Right atrium auricular region (tissue), 2 donors: Measurements from ENCODE around the gene ELMO1. TPM values are rescaled to one million over a fixed set of nuclear protein-coding genes. Genes with fewer than 3 reads are reported as not detected.

Source experiments
- DNase-seq: peaks from one replicate; pipeline ENCODE4 v3.0.0-alpha.2; 2019; ENCODE audit warnings: low spot score
- H3K27ac ChIP-seq, 2 donors: fragments of 200-600 bp; sonication (generic); 1 replicate in 1 of 2; 2 replicates in 1 of 2; pipeline ENCODE4 v1.5.1; 2016 to 2019
- H3K27me3 ChIP-seq, 2 donors: fragments of 200-600 bp; sonication (generic); one replicate each; pipeline versions ENCODE4 v1.5.1 to v1.6.0; 2017 to 2019
- H3K36me3 ChIP-seq: fragments of 200-600 bp; sonication (generic); one replicate; pipeline ENCODE4 v1.5.1; 2016
- H3K4me1 ChIP-seq, 2 donors: fragments of 200-600 bp; sonication (generic); one replicate each; pipeline versions ENCODE4 v1.5.1 to v1.6.0; 2017 to 2019
- H3K4me3 ChIP-seq, 2 donors: fragments of 200-600 bp; sonication (generic); 1 replicate in 1 of 2; 2 replicates in 1 of 2; pipeline ENCODE4 v1.5.1; 2017 to 2019; ENCODE audit warnings: mild to moderate bottlenecking in 1 of 2, moderate library complexity in 1 of 2
- H3K9me3 ChIP-seq, 2 donors: fragments of 200-600 bp; sonication (generic); one replicate each; pipeline ENCODE4 v1.5.1; 2019
- total RNA-seq, 2 donors: library from RNA; depleted of rRNA; stranded (reverse); fragments of >200 nt; gene quantifications; one replicate each; pipeline ENCODE4 v1.1.0, GENCODE V29; 2016
- TF ChIP-seq, protein P1 (sequence below), 2 donors: fragments of 200-600 bp; sonication (generic); IDR thresholded peaks; one replicate each; pipeline ENCODE4 v1.5.1; 2019; ENCODE audit warnings: antibody characterized with exemption in 2 of 2

The ELMO1 gene
- total RNA-seq, 2 donors from 2014 or later: 24.4 to 45.1 TPM

DNA sequence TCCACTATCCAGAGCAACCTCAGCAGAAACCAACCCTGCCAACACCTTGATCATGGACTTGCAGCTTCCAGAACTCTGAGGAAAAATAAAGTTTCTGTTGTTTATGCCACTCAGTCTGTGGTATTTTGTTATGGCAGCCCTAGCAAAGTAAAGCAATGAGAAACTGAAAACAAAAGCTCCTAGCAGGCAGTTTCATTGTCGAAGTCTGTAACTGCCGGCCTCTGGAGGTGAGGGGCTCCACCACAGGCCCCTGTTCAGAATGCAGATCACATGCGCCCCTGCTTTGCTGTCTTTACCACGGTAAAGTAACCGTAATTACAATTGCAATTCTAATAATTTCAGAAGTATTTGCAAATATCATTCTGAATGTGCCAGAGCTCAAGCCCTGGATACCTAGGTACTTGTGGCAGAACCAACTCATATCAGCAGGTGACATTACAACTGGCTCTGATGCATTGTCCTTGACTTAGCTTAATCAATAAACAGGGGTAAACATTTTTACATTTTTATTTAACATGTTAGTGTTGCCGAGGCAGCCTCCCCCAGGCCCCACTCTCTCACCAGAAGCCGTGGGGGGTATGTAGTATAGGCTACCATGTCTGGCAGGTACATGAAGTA is 193.2 kb downstream of the ELMO1 start:
- peaks cover 0 to 3% of the 10 kb centered on the region in 2 donors for H3K4me1 ChIP-seq
- H3K27ac ChIP-seq: no peak overlapping the region
- H3K27me3 ChIP-seq: no peaks in the 10 kb centered on the region
- no peak for DNase-seq
- H3K36me3 ChIP-seq: no peaks in the 10 kb centered on the region
- H3K9me3 ChIP-seq: no peaks in the 10 kb centered on the region
- no peak overlapping the region for H3K4me3 ChIP-seq
- TF ChIP-seq, protein P1, sequence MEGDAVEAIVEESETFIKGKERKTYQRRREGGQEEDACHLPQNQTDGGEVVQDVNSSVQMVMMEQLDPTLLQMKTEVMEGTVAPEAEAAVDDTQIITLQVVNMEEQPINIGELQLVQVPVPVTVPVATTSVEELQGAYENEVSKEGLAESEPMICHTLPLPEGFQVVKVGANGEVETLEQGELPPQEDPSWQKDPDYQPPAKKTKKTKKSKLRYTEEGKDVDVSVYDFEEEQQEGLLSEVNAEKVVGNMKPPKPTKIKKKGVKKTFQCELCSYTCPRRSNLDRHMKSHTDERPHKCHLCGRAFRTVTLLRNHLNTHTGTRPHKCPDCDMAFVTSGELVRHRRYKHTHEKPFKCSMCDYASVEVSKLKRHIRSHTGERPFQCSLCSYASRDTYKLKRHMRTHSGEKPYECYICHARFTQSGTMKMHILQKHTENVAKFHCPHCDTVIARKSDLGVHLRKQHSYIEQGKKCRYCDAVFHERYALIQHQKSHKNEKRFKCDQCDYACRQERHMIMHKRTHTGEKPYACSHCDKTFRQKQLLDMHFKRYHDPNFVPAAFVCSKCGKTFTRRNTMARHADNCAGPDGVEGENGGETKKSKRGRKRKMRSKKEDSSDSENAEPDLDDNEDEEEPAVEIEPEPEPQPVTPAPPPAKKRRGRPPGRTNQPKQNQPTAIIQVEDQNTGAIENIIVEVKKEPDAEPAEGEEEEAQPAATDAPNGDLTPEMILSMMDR (IDR thresholded peaks at IDR 0.05): no peak

DNA sequence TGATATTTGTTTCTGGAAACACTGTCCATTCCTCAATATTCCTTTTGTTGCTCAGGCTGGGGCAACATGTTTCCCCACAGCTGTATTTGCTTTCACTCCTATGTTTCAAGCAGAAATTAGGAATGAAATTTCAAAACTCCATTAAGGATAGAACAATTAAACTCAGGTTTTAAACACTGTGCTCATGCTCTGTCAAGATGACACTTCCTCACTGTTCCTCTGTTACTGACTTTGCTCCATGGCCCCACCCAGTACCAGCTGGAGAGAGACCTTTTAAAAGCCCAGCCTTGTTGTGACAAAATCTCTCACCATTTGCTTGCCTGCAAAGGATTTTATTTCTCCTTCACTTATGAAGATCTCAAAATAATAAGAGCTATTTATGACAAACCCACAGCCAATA is 197.4 kb downstream of the ELMO1 start:
- TF ChIP-seq, protein P1 (IDR thresholded peaks at IDR 0.05): no peak
- no peak for DNase-seq
- Histone ChIP-seq H3K9me3 (no peaks in the 10 kb centered on the region), H3K27me3 (no peaks in the 10 kb centered on the region), H3K4me1 (no peaks in the 10 kb centered on the region), H3K4me3 (no peak overlapping the region), H3K36me3 (no peaks in the 10 kb centered on the region), H3K27ac (peak overlapping the region in 1 of 2 donors; percentile 27)

DNA sequence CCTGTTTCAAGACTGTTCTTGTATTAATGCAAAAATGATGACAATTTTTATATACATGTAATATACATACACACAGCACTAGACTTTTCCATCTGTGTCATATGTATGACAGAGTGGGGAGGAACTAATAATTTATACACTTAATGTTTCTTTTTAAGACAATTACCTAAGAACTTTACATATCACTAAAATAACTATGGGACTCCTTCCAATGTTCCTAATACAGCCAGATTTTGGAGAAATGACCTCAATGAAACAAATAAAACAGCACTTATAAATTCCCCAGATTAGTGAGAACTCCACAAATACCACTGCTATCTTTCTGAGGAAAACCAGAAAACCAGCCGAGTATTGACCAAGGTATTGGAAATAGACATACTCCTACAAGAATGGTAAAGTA is 199.4 kb downstream of the ELMO1 start:
- no peaks in the 10 kb centered on the region for H3K36me3 ChIP-seq
- TF ChIP-seq, protein P1 (IDR thresholded peaks at IDR 0.05): no peak
- H3K4me3 ChIP-seq: no peak overlapping the region
- H3K27ac ChIP-seq: no peak overlapping the region
- DNase-seq: no peak
- H3K9me3 ChIP-seq: no peaks in the 10 kb centered on the region
- no peaks in the 10 kb centered on the region for H3K4me1 ChIP-seq
- no peaks in the 10 kb centered on the region for H3K27me3 ChIP-seq

DNA sequence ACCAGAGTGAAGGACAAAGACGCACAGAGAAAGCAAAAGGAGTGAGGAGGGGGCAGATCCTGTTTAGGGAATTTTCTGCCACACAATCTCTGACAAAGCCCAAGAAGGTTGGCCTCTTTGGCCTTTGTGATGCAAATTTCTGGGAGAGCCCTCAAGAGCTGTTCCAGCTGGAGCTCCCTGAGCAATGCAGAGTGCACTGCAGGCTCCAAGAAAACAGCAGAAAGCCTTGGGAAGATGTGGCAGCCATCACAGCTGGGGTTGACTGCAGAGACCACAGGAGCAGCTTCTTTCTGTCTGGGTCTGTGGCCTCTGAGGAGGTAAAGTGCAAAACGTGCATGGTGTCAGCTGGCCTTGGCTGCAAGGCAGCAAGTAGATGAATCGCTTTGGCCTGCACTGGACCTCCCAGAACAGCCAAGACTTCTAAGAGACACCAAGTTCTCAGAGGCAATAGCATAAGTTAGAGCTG is 200.2 kb downstream of the ELMO1 start:
- Histone ChIP-seq H3K27ac (no peak overlapping the region), H3K4me3 (no peak overlapping the region), H3K4me1 (no peaks in the 10 kb centered on the region), H3K36me3 (no peaks in the 10 kb centered on the region), H3K9me3 (no peaks in the 10 kb centered on the region), H3K27me3 (no peaks in the 10 kb centered on the region)
- TF ChIP-seq, protein P1 (IDR thresholded peaks at IDR 0.05): no peak
- DNase-seq: no peak

DNA sequence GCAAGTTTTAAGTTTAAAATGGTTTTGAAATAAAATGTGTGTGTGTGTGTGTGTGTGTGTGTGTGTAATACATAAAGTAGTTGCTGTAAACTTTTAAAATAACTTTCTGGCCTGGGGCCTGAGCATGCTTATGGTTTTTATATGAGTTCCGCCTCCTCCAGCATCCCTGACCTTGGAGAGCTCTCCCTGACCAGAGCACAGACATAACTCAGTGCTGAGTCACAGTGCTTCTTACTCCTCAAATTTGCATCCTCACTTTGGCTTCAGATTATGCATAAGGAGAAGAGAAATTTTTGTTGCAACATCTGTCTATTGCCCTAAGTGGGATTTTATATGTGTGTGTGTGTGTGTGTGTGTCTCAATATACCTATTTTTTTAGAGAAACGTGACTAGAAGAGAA is 200.8 kb downstream of the ELMO1 start:
- H3K4me3 ChIP-seq: no peak overlapping the region
- TF ChIP-seq, protein P1 (IDR thresholded peaks at IDR 0.05): no peak
- no peaks in the 10 kb centered on the region for H3K36me3 ChIP-seq
- no peaks in the 10 kb centered on the region for H3K27me3 ChIP-seq
- H3K27ac ChIP-seq: no peak overlapping the region
- DNase-seq: no peak
- H3K4me1 ChIP-seq: no peaks in the 10 kb centered on the region
- H3K9me3 ChIP-seq: no peaks in the 10 kb centered on the region

DNA sequence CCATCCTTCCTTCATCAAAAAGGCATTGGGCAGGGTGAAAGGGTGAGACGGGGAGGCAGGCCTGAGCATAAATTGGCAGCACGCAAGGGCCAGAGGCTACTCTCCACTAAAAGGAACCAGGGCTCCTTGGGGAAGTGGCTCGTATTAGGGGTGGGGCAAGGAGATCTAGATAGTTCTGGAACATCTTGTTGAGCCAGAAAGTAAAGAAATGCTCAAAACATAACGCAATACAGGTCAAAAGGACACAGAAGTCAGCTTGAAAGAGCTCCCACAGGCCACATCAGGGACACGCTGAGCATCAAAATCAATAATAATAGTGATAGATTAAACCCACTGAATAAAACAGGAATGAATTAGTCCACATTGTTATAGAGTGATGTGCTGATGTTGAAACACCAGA is 203.1 kb downstream of the ELMO1 start:
- Histone ChIP-seq H3K27ac (no peak overlapping the region), H3K4me3 (no peak overlapping the region), H3K36me3 (no peaks in the 10 kb centered on the region), H3K9me3 (no peaks in the 10 kb centered on the region), H3K4me1 (no peaks in the 10 kb centered on the region), H3K27me3 (no peaks in the 10 kb centered on the region)
- no peak for DNase-seq
- TF ChIP-seq, protein P1 (IDR thresholded peaks at IDR 0.05): no peak
